Heart left ventricle (tissue), 13 donors: Measurements from ENCODE around the gene FBXW5.

Experiments used
- CTCF ChIP-seq, 12 donors: fragments of 200-600 bp; sonication (generic) in 4 of 12; IDR thresholded peaks; one replicate each; pipeline versions ENCODE4 v1.5.0 to v1.8.0; 2018 to 2022; ENCODE audit warnings: antibody characterized with exemption in 12 of 12, mild to moderate bottlenecking in 5 of 12
- POLR2A ChIP-seq, 2 donors: fragments of 450-650 bp; IDR thresholded peaks; one replicate each; pipeline ENCODE4 v1.6.1; 2017; ENCODE audit warnings: antibody characterized with exemption in 2 of 2, mild to moderate bottlenecking in 2 of 2, moderate library complexity in 2 of 2
- donor health status: ischemic (EF 13 %, LVEDD 7.1; RV severe dilation, severe dysfunction).
- donor health status: DM: no; HTN: yes; CAD: no.
- donor health status: DM: no; HTN: no; CAD: no.
- donor health status: ischemic (EF 25% LVEDD 6.9; RV normal size, moderate dysfunction).
- donor health status: ischemic (EF 25% LVEDD 5.7; RV mildly dilated, moderate dysfunction).
- donor health status: ischemic (EF 35%, LVEDD 5.7; RV mildly dilated, moderate dysfunction).
- donor health status: nonischemic (EF 11% LVEDD 7.7; RV severe dilation, severe dysfunction).
- donor health status: DM: yes; HTN: yes; CAD: no.
- donor health status: PGD.
- donor health status: ischemic (EF 29% LVEDD 5.4; RV normal size, mild dysfunction).
- donor health status: nonischemic (EF 23%, LVEDD 6.1; RV moderate dilation, normal function).

GRCh38 chr9:136907011-136907914 is 37.3 kb downstream of the FBXW5 start:
- no peak for TF ChIP-seq CTCF (IDR thresholded peaks at IDR 0.05)
- no peak for TF ChIP-seq POLR2A (IDR thresholded peaks at IDR 0.05)
